ENCODE data around the gene FERMT3. TPM values are rescaled to one million over a fixed set of nuclear protein-coding genes. Genes with fewer than 3 reads are reported as not detected.

FERMT3 gene
- polyA plus RNA-seq, 1 of the 3 experiments (the other 2 are of a cell fraction): 1.4 TPM

GRCh38 chr11:64249563-64250414 is 43.3 kb downstream of the FERMT3 start (continued):
- no peak for TF ChIP-seq USF1 (IDR thresholded peaks at IDR 0.05; ENCODE audit: borderline replicate concordance, low read depth)

- POLR2A ChIA-PET: interaction anchor here (1.0 to 12.4 kb wide), 3 partner anchors 9 to 19 kb away, joined by 3 to 112 read pairs (median 34); partner anchors contain the start of gene FKBP2
- H3K36me3 ChIP-seq (replicated peaks in 1 of 2; ENCODE audit: control insufficient read depth in 1 of 2, insufficient read depth in 2 of 2, low read length in 1 of 2): peaks cover 1 to 11% of the 10 kb centered on the region in 2 experiments
- no peaks in the 10 kb centered on the region for H3K9me2 ChIP-seq
- no peak overlapping the region; the same call in 1 of the 2 replicates for H2AFZ ChIP-seq (ENCODE audit: low read depth)
- H3K4me3 ChIP-seq (ENCODE audit: low read depth in 2 of 2, low read length in 1 of 2): peak overlapping the region; percentile 88 to 90
- peak overlapping the region; percentile 56; the same call in 1 of the 2 replicates for H3K9ac ChIP-seq
- 14% methylated on average over 4 of the region's 13 CpGs for WGBS (ENCODE audit: low lambda C conversion rate)
- peak overlapping the region in 1 of 2 experiments; percentile 81; a peak in 1 of 4 replicates for H3K27ac ChIP-seq (ENCODE audit: low read depth in 2 of 2, low read length in 1 of 2)
- H4K20me1 ChIP-seq (ENCODE audit: insufficient read depth): peaks cover 14% of the 10 kb centered on the region
- H3K79me2 ChIP-seq (ENCODE audit: insufficient read depth): peaks cover 39% of the 10 kb centered on the region
- peaks cover 10 to 34% of the 10 kb centered on the region in 2 experiments; a peak in 2 of 4 replicates for H3K4me1 ChIP-seq (ENCODE audit: control insufficient read depth in 1 of 2, insufficient read depth in 2 of 2, low read depth in 1 of 2, low read length in 1 of 2)
- DNase-seq: peak; percentile 21
- TF ChIP-seq RXRA (IDR thresholded peaks at IDR 0.05; ENCODE audit: borderline replicate concordance, low read depth) (no peak), GABPA (IDR thresholded peaks at IDR 0.05; ENCODE audit: low read depth) (no peak), FOXJ3 (CRISPR knock-in tag; IDR thresholded peaks at IDR 0.05) (no peak), RFX5 (IDR thresholded peaks at IDR 0.05; ENCODE audit: low read length) (no peak), FOXM1 (IDR thresholded peaks at IDR 0.05; ENCODE audit: low read depth) (no peak), CHD2 (IDR thresholded peaks at IDR 0.05; ENCODE audit: low read length, partially characterized antibody) (no peak), USF2 (IDR thresholded peaks at IDR 0.05; ENCODE audit: borderline replicate concordance, low read depth, low read length) (no peak), POLR2AphosphoS5 (IDR thresholded peaks at IDR 0.05; ENCODE audit: low read depth, low read length) (no peak), RAD21 (IDR thresholded peaks at IDR 0.05; ENCODE audit: low read length) (no peak)
- H3K4me2 ChIP-seq: peak overlapping the region; percentile 92
- H3K27me3 ChIP-seq (ENCODE audit: insufficient read depth): no peaks in the 10 kb centered on the region
- no peaks in the 10 kb centered on the region for H3K9me3 ChIP-seq
- peaks cover 5% of the 10 kb centered on the region for H3F3A ChIP-seq (replicated peaks; ENCODE audit: insufficient read depth)
- CTCF ChIA-PET: interaction anchor here (0.7 to 4.6 kb wide), 18 partner anchors 8 to 860 kb away, joined by 3 to 119 read pairs (median 11); partner anchors contain the start of genes BAD, ESRRA, FKBP2 and GPR137
Observed at GRCh38 chr11:64250415-64251015, 44.0 kb downstream of the FERMT3 start.

All from SK-N-SH (cell line).